GM23338 (cell line): ENCODE results near the gene IRF8. TPM values are rescaled to one million over a fixed set of nuclear protein-coding genes. Genes with fewer than 3 reads are reported as not detected.

Experiments used
- ATAC-seq: fragments of 200-7000 bp; cut with Tn5 transposase; 3 replicates; pipeline ENCODE4 v1.9.1; 2020
- DNase-seq: peaks from one replicate; pipeline ENCODE4 v3.0.0-alpha.2; 2015; ENCODE audit warnings: low spot score
- H2AFZ ChIP-seq: fragments of 200-600 bp; sonication (generic); 2 replicates; pipeline ENCODE4 v1.8.0; 2016; ENCODE audit warnings: antibody characterized with exemption, mild to moderate bottlenecking, moderate library complexity
- H3F3A ChIP-seq: fragments of 200-600 bp; sonication (generic); replicated peaks from 2 replicates; pipeline ENCODE4 v1.8.0; 2017; ENCODE audit warnings: antibody characterized with exemption, mixed run types, low read depth
- H3K27ac ChIP-seq: fragments of 200-600 bp; sonication (generic); 2 replicates; pipeline ENCODE4 v1.6.1; 2016; ENCODE audit warnings: low read depth
- H3K27me3 ChIP-seq: fragments of 200-600 bp; sonication (generic); 2 replicates; pipeline ENCODE4 v1.8.0; 2016; ENCODE audit warnings: mild to moderate bottlenecking, mixed run types, moderate library complexity; ENCODE audit not compliant: insufficient read depth
- H3K36me3 ChIP-seq: fragments of 200-600 bp; sonication (generic); 2 replicates; pipeline ENCODE4 v1.8.0; 2016; ENCODE audit warnings: mild to moderate bottlenecking; ENCODE audit not compliant: insufficient read depth
- H3K4me1 ChIP-seq: fragments of 200-600 bp; sonication (generic); 2 replicates; pipeline ENCODE4 v1.8.0; 2016; ENCODE audit warnings: mild to moderate bottlenecking, moderate library complexity; ENCODE audit not compliant: insufficient read depth
- H3K4me2 ChIP-seq: fragments of 200-600 bp; sonication (generic); 2 replicates; pipeline ENCODE4 v1.7.1; 2017; ENCODE audit warnings: mixed run types
- H3K4me3 ChIP-seq: fragments of 200-600 bp; sonication (generic); 2 replicates; pipeline ENCODE4 v1.6.1; 2016; ENCODE audit warnings: mixed run types
- H3K79me2 ChIP-seq: fragments of 200-600 bp; sonication (generic); replicated peaks from 2 replicates; pipeline ENCODE4 v1.8.0; 2017; ENCODE audit warnings: mild to moderate bottlenecking; ENCODE audit not compliant: insufficient read depth
- H3K9me2 ChIP-seq: fragments of 200-600 bp; sonication (generic); 2 replicates; pipeline ENCODE4 v1.8.0; 2017; ENCODE audit not compliant: insufficient read depth
- H4K20me1 ChIP-seq: fragments of 200-600 bp; sonication (generic); replicated peaks from 2 replicates; pipeline ENCODE4 v1.8.0; 2017; ENCODE audit warnings: mild to moderate bottlenecking; ENCODE audit not compliant: insufficient read depth
- H3K27ac Mint-ChIP-seq: 2 replicates; pipeline ENCODE4 v1.8.0; 2020; ENCODE audit warnings: inconsistent platforms, mild to moderate bottlenecking, moderate library complexity, mixed read lengths
- H3K27me3 Mint-ChIP-seq: 3 replicates; pipeline ENCODE4 v1.8.0; 2022; ENCODE audit warnings: low read depth, mild to moderate bottlenecking, moderate library complexity, mixed read lengths, inconsistent platforms; ENCODE audit not compliant: insufficient read depth, poor library complexity
- H3K36me3 Mint-ChIP-seq: 3 replicates; pipeline ENCODE4 v1.8.0; 2021; ENCODE audit warnings: low read depth, mild to moderate bottlenecking, inconsistent platforms, moderate library complexity, mixed read lengths
- H3K4me1 Mint-ChIP-seq: 3 replicates; pipeline ENCODE4 v1.8.0; 2020; ENCODE audit warnings: mild to moderate bottlenecking, inconsistent platforms, mixed read lengths
- H3K4me3 Mint-ChIP-seq: 3 replicates; pipeline ENCODE4 v1.8.0; 2021; ENCODE audit warnings: moderate library complexity, mild to moderate bottlenecking, inconsistent platforms, mixed read lengths
- H3K9me3 Mint-ChIP-seq: 3 replicates; pipeline ENCODE4 v1.8.0; 2020; ENCODE audit warnings: moderate library complexity, mild to moderate bottlenecking, inconsistent platforms, mixed read lengths
- CREB1 ChIP-seq: fragments of 250-450 bp; sonication (Bioruptor Pico); IDR thresholded peaks from 2 replicates; pipeline ENCODE4 v1.5.0; 2020; ENCODE audit warnings: low read depth, mild to moderate bottlenecking, moderate library complexity
- EZH2 ChIP-seq: fragments of 200-600 bp; sonication (generic); IDR thresholded peaks from one replicate; pipeline ENCODE4 v1.8.0; 2017; ENCODE audit warnings: antibody characterized with exemption, mild to moderate bottlenecking, low read depth; ENCODE audit not compliant: unreplicated experiment
- JUNB ChIP-seq: IDR thresholded peaks from one replicate; pipeline ENCODE4 v1.6.1; 2016; ENCODE audit warnings: antibody characterized with exemption; ENCODE audit not compliant: unreplicated experiment
- POLR2AphosphoS5 ChIP-seq: IDR thresholded peaks from 2 replicates; pipeline ENCODE4 v1.6.1; 2016; ENCODE audit warnings: antibody characterized with exemption, low read depth
- REST ChIP-seq: IDR thresholded peaks from one replicate; pipeline ENCODE4 v1.6.1; 2018; ENCODE audit warnings: antibody characterized with exemption; ENCODE audit not compliant: unreplicated experiment
- STAT1 ChIP-seq: IDR thresholded peaks from one replicate; pipeline ENCODE4 v1.6.1; 2016; ENCODE audit warnings: antibody characterized with exemption; ENCODE audit not compliant: unreplicated experiment
- ZNF114 ChIP-seq: fragments of 250-450 bp; sonication (Bioruptor Pico); IDR thresholded peaks from 2 replicates; pipeline ENCODE4 v1.5.0; 2020; ENCODE audit warnings: mild to moderate bottlenecking, moderate library complexity
- ZNF331 ChIP-seq: fragments of 250-450 bp; sonication (Bioruptor Pico); IDR thresholded peaks from 2 replicates; pipeline ENCODE4 v1.5.0; 2020; ENCODE audit warnings: low read depth, mild to moderate bottlenecking, moderate library complexity
- polyA plus RNA-seq: library from polyadenylated mRNA; unstranded; fragments of >200 nt; fragmentation: Nextera tagmentation; extraction: Ambion mirVana; gene quantifications from 2 replicates; pipeline ENCODE4 v1.2.1, GENCODE V29; 2016
- total RNA-seq: library from RNA; depleted of rRNA; stranded (reverse); fragments of >200 nt; shearing (Covaris generic); gene quantifications from 2 replicates; pipeline ENCODE4 v1.2.3, GENCODE V29; 2014

IRF8 gene
- total and polyA plus RNA-seq, 2 experiments from 2014 or later: 0.47 to 2.8 TPM

DNA sequence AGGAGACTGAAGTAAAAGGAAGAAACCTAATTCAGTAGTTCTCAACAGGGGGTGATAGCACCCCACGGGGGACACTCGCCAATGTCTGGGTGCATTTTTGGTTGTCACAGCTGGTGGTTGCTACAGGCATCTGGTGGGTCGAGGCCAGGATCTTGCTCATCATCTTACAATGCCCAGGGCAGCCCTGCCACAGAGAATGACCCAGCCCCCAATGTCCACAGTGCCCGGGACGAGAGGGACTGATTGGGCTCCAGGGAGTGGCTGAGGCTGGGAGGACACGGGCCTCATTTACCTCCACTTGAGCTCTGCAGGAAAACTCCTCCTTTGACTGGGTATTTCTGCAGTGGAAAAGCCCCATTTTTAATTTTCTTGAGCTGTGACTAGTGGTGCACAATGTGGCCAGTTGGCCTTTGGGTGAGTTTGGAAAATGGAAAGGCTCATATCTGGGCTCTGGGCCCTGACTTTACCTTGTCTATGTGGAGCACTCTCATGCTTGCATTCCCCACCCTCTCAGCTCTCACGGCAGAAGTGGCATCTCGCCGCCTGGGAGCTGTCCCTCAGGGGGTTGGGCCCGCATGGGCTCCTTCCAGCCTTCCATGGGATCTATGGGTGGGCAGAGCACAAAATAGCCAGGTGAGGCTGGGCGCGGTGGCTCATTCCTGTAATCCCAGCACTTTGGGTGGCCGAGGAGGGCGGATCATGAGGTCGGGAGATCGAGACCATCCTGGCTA, 37.7 kb upstream of the IRF8 start:
- Histone ChIP-seq H3F3A (no peaks in the 10 kb centered on the region), H2AFZ (no peak overlapping the region), H3K4me3 (no peak overlapping the region), H3K27ac (no peak overlapping the region), H4K20me1 (no peaks in the 10 kb centered on the region), H3K4me2 (no peak overlapping the region), H3K9me2 (no peaks in the 10 kb centered on the region), H3K4me1 (no peaks in the 10 kb centered on the region), H3K36me3 (no peaks in the 10 kb centered on the region), H3K27me3 (no peaks in the 10 kb centered on the region), H3K79me2 (no peaks in the 10 kb centered on the region)
- H3K9me3 Mint-ChIP-seq: no peaks in the 10 kb centered on the region
- DNase-seq: no peak
- ATAC-seq: no peak
- no peak for TF ChIP-seq ZNF331 (CRISPR knock-in tag)
- TF ChIP-seq ZNF114 (CRISPR knock-in tag): no peak
- no peak for TF ChIP-seq EZH2
- TF ChIP-seq REST: no peak
- no peak for TF ChIP-seq POLR2AphosphoS5
- TF ChIP-seq JUNB: no peak
- no peak for TF ChIP-seq STAT1
- no peaks in the 10 kb centered on the region for H3K4me1 Mint-ChIP-seq
- H3K27ac Mint-ChIP-seq: no peak overlapping the region
- H3K4me3 Mint-ChIP-seq: no peak overlapping the region
- no peaks in the 10 kb centered on the region for H3K36me3 Mint-ChIP-seq
- peaks cover 6% of the 10 kb centered on the region for H3K27me3 Mint-ChIP-seq

- H3K4me2 ChIP-seq: no peak overlapping the region
- H3K27ac ChIP-seq: no peak overlapping the region
- Mint-ChIP-seq H3K4me3 (no peak overlapping the region), H3K9me3 (peaks cover 5% of the 10 kb centered on the region), H3K27ac (no peak overlapping the region), H3K36me3 (peaks cover 2% of the 10 kb centered on the region; the same call in 2 of the 3 replicates), H3K27me3 (peaks cover 6% of the 10 kb centered on the region), H3K4me1 (no peaks in the 10 kb centered on the region)
- no peak overlapping the region for H2AFZ ChIP-seq
- DNase-seq: no peak
- no peaks in the 10 kb centered on the region for H3K4me1 ChIP-seq
- no peaks in the 10 kb centered on the region for H3K36me3 ChIP-seq
- no peaks in the 10 kb centered on the region for H3F3A ChIP-seq
- H3K79me2 ChIP-seq: no peaks in the 10 kb centered on the region
- TF ChIP-seq STAT1 (no peak), CREB1 (CRISPR knock-in tag) (no peak), ZNF331 (CRISPR knock-in tag) (no peak), JUNB (no peak), REST (no peak), ZNF114 (CRISPR knock-in tag) (no peak)
- no peak overlapping the region for H3K4me3 ChIP-seq
- no peaks in the 10 kb centered on the region for H3K27me3 ChIP-seq
- no peaks in the 10 kb centered on the region for H3K9me2 ChIP-seq
- H4K20me1 ChIP-seq: no peaks in the 10 kb centered on the region
- no peak for ATAC-seq
These were observed 36.2 kb upstream of the IRF8 start for GRCh38 chr16:85862476-85863383.
